GM18873 (cell line): ENCODE data around the gene AGMO.

Experiments
- ATAC-seq: cut with Tn5 transposase; IDR thresholded peaks from one replicate; pipeline ENCODE4 v1.9.1; 2021; ENCODE audit warnings: mild to moderate bottlenecking, moderate library complexity, moderate number of reproducible peaks; ENCODE audit not compliant: unreplicated experiment, low FRiP score

The AGMO gene

DNA sequence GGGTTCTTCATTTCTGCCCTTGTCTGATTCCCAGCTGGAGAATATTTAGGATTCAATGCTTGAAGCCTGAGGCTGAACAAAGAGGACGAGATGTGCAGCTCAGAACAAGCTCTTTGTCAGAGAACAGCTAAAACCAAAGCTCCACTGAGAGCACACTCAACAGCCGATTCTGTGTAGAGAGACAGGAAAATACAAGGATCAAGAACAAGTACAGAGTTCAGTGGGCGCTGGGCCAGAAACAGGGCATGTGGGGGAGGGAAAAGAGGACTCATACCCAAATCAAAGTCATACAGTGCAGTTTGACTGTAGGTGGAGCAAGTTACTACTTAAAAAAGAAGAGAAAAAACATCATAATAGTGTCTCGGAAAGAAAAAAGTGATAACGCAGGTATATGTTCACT is at the start of gene AGMO:
Gene AGMO (minus strand): TSS at position 181 of the 400 bp plus-strand sequence.
- ATAC-seq: no peak

DNA sequence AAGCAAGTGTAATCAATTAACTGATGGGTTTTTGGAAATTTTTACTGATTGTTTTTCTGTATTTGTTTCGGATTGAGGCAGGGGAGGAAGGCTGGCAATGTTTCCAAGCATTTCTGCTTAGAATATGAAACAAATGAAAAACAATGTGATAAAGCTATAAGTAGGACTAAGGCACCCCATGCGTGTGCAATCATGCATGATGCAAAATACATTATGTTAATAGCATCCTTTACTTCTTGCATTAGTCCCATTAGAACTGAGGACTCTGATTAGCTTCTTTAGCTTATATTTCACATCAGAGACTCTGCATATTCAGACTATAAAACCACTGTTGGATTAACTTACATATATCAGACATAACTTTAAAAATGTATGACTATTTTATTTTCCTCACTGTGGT is 48.7 kb upstream of the AGMO start:
- ATAC-seq: no peak

DNA sequence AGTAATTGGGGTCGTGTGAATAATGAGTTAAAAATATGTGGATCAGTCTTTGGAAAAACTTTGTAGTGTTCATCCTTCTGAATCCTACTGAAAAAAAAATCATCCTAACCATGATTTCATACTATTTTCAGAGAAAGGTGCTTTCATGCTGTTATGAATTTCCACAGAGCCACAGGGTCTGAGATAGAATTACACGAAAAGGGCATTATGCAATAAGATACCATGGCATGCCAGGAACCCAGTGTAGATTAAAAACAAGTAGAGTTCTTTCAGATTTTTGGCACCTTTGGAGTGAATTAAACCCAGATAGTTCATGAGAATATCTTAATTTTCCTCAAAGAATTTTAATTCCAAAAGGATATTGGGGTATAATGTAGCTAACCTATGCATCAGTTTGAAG is 47.5 kb upstream of the AGMO start:
- no peak for ATAC-seq

DNA sequence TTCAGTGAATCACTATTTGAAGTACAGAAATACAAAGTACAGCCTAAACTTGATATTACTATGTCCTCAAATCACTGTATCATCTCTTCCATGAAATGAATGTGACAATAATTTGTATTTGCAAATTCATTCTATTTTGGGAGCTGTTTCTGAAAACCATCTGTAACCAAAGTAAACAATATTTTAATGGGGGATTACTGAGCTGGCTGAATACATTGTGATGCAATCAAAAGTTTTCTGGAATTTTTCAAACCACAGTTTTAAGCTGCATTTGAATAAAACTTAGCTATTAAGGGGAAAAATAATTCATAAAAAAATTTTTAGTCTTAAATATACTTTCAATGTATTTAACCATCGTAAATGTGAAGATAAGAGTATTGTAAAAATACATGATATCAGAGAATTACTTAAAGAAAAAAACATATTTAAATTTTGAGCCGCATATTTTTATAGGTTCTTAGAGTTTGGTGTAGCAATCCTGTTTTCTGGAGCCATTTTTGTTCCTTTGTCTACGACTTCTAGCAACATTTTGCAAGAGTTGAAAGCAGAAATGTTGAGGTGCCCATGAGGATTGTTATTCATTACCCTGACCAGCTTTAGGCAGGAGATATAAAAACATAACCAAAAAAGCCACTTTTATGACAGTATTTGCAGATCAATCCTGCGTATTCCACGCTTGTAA is 45.9 kb upstream of the AGMO start:
- ATAC-seq: no peak

DNA sequence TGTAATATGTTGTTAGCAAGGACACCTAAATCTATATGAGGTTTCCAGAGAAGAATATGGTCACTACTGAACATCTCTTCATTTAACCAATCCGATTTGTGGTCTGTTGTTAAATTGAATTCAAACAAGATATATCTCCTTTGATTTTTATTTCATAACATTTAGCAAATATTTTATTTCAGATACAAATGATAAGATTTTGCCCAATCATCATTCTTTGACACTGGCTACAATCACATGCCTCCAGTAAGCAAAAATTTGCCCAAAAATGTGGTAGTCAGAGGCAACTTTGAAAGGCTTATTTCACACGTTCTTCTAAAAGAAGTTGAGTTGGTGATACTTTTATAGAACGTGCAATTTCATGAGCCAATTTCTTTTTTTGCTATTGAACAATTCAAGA is 44.7 kb upstream of the AGMO start:
- no peak for ATAC-seq

DNA sequence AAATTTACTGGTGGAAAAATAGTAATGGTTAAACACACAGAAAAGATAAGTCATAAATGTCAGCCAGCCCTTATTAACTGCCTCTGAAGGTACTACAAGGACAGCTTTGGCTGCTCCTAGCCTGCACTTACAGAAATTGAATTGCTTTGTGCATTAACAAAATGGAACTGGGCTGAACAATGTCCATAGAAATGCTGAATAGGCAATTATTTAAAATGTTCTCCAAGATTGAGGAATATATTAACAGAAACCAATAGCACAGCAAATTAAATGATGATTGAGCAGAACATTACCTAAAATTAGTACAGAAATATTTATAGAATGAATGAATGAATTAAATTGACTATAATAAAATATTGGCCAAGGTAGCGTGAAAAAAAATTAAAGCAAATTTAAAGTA is 42.4 kb upstream of the AGMO start:
- ATAC-seq: no peak

DNA sequence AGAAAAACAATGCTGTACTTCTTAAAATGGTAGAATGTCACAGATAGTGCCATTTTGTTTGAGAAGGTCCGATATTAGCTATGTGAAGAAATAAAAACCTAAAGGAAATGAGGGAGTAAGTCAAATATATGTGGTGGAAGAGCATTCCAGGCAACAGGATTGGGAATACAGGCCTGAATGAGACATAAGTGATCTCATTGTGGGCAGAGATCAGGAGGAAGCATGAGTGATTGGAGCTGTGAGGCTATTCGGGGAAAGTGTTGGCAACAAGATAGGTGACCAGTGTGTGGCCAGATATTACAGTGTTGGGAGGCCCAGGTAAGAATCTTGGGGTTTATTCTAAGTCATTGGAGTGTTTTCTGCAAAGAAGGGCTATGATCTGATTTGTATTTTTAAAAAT is 41.3 kb upstream of the AGMO start:
- no peak for ATAC-seq

DNA sequence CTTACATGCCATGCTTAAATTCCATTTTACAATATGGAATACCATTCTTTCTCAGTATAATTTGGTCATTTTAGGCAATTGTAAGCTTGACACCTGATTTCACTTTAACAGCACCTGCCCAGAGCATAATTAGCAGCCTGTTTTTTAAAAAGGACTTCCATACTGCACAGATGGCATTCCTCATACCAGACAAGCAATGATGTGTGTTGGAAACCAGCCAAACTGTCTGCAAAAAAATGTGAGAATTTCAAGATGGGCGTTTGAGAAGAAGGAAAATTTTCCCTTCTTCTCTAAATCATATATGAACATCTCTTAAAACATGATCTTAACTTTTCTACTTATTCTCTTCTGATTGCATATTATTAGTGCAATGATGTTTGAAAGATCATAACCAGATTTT is 40.4 kb upstream of the AGMO start:
- no peak for ATAC-seq

DNA sequence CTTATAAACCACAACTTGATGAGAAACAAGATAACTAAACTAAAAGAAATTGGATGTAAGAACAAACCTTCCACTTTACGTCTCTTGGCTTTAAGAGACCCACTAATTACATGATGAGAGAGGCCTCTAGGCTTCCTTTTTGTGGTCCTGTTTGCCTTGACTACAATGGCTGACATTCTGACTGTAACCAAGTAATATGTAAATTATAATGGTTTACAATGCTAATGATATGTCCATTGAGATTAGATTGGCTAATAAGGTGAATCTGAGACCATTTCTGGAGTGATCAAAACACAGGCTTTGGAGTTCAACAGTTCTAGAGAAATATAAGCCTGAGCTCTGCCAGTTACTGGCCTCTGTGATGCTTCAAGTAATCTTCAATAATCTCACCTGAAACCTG is 39.4 kb upstream of the AGMO start:
- ATAC-seq: no peak

DNA sequence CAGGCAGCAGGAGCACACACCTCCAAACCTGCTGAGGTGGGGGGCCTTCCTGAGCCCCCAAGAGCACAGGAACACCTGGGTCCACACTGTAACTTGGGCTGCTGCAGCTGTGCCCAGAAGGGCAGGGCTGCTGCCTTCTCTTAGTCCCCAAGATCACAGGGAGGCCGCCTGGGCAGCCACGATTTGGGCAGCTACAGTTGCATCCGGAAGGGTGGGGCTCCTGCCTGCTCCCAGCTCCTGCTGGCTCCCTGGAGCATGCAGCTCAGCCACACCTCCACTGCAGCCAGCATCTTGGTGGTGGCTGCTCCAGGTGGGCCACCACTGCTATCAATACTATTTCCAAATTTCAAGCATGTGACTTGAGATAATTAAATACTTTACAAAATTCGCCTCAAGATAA is 38.5 kb upstream of the AGMO start:
- ATAC-seq: no peak

DNA sequence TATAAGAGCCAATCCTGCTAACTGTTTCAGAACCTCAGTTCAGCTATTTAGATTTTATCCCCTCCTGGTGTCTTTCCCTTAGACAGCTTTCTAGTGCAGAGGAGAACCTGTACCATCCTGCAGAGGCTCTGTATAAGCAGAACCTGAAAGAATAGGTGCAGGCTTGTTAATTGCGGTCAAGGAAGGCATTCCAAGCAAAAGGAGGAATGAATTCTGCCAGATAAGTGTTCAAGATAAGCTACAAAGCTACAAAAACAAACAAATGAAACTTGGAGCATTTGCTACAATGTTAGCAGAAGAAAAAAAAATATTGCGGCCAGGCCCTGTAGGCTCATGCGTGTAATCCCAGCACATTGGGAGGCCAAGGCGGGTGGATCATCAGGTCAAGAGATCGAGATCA is 32.6 kb upstream of the AGMO start:
- no peak for ATAC-seq

DNA sequence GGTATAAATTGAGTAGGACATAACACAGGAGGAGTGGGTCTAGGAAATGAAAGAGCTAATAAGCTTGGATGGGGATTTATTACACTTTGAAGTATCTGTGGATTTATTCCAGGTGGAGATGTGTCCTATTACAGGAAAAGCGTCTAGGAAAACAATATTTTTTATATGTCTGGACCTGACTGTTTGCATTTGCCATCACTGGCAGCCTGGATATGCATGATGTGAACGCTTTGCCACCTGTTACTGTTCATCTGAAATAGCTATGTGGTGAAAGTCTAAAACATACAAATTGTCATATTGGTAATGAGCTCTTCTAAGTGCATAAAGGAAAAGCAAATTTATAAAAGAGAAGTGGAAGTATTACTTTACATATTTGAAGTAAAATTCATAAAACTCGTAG is 31.6 kb upstream of the AGMO start:
- ATAC-seq: no peak

DNA sequence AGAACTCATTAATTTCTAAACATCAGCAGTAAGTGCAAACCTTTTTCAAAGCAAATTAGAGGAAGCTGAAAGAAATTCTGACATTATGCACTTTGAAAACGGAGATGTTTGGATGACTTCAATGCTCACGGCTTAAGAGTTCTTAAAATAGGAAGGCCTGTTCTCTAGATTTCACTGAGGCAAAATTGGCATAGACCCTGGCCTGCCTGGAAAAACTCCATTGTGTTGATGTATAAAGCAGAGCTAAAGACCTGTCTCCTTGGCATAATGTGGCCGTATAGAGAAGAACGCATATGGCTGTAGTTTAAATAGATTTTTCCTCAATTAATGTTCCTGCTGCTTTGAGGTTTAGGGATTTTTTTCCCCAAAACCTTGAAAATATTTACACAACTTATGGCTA is 24.5 kb upstream of the AGMO start:
- no peak for ATAC-seq

DNA sequence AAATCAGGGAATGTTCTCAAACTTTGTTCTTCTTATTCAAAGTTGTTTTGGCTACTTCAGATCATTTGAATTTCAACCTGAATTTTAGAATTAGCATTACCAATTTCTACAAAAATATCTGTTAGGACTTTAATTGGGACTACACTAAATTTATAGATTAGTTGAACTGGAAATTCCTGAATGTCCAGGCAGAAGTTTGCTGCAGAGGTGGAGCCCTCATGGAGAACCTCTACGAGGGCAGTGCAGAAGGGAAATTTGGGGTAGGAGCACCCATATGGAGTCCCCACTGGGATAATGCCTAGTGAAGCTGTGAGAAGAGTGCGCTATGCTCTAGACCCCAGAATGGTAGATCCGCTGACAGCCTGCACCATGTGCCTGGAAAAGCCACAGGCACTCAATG is 22.8 kb upstream of the AGMO start:
- no peak for ATAC-seq

DNA sequence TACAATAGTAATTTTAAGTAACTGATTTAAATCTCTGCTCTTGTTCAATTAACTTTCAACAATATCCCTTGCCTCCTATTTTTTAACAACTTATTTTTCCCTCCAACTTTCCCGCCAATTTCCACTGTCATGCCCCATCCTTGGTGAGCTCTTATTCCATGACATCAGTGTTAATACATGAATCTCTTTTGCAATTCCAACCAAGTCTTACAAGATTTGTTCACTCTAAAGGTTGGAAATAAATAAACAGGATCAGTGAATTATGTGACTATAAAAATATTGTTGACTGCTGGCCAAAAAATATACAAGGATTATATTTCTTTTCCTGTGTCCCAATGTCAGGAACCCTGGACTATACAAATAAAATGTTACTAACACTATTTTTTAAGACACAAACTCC is 21.0 kb upstream of the AGMO start:
- ATAC-seq: no peak

DNA sequence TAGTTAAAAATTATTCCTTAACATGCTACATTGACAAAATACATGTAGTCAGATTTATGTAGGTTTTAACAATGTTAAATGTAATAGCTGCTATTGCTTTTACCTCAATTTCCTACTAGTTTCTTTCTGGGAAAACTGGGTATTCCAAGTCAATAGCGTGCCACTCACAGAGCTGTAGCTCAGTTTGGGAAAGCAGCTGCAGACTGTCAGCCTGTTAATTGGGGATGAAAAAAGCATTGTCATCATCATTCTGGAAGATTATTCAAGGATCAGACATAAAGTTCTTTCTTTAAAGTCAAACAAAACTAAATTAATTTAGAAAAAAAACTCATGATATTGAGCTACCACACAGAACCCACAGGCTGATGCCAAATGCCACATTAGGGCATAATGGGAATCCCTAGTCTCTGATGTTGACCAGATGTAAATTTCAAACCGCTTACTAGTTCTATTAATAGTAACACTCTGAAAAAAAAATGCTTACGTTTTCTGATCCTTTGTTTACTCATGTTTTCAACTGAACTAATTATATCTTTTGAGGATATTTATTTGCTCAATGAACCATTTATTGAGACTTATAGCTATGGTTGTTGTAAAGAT is 19.6 kb upstream of the AGMO start:
- ATAC-seq: no peak

DNA sequence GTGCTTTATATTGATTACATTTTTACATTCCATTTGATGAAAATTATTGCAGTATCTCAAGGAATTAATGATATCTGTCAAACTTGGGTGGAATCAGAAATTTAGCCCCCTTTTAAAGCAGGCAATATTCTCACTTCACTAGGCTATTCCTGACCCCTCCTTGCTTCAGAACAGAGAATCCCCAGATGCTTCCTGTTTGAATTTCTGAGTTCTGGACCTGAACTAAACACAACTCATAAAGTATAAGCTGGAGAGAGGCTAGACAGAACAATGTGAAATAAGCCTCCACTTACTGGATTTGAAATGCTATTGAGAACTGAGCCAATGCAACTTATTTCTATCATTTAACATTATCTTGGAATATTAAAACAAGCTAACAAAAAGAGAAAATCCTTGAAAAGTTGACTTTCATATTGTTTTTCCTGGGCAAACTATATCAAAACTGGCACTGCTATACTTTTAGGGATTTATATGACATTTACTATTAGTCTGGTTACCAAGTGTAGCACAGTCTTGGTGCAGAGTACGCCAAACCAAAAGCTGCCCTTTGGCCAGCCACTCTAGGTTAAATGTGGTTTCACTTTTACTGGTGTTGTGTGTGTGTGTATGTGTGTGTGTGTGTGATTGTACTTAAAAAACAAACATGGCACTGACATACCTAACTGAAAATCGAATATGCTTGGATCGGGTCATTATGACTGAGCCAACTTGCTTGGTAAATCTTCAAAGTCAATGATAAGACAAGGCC is 19.0 kb upstream of the AGMO start:
- no peak for ATAC-seq

DNA sequence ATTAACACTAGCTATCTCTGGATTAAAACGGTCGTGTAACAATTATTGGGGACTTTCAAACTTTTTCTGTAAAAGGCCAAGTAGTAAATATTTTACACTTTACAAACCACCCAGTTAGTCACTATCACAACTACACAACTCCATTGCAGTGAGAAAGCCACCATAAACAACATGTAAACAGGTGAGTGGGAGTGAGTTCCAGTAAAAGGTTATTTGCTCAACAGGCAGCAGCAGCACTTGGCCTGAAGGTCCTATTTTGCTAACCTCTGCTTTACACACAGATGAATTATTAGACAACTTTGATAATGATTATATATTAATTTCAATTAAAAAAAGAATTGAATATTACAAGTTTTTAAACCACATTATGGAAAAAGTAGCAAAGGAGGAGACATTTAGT is 15.8 kb upstream of the AGMO start:
- no peak for ATAC-seq

DNA sequence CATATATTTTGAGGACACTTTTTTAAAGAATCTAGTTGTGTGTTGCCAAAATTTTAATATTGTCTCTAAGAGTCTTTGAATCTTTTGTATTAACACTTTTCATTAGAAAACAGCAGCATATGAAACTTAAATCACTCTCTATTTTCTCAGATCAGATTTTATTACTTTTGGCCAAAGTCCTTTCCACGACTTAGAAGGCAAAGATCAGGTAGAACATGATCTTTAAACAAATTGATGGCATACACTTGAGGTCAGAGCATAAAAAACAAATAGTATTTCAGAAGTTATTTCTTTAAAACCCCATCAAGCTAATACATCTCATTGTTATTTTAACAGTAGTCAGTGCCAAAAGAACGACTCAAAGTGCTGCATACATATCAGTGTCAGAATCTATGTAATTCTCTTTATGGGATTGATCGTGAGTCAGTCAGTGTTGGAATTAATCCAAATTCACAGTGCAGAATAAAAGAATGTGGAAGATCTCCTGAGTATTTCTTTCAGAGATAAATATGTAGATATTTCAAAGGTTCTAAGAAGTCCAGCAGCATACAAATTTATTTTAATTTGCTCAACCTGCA is 9.6 kb upstream of the AGMO start:
- ATAC-seq: no peak

DNA sequence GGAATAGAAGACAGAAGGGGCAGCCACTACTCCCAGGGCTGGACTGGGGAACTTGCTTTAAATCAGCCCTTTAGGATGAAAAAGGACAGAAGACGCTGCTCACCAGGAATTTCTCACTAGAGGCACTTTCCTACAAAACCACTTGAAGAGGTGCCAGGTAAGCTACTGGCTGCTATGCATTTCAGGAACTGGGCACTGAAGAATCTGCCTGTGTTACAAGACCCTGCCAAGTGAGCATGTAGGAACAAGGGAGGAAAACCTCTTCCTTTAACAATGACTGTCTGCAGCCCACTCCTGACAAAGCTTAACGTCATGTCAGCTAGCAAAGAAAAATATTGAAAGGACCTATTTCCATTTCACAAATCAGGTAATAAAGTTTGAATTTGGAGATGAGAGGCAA is 5.8 kb upstream of the AGMO start:
- ATAC-seq: no peak

DNA sequence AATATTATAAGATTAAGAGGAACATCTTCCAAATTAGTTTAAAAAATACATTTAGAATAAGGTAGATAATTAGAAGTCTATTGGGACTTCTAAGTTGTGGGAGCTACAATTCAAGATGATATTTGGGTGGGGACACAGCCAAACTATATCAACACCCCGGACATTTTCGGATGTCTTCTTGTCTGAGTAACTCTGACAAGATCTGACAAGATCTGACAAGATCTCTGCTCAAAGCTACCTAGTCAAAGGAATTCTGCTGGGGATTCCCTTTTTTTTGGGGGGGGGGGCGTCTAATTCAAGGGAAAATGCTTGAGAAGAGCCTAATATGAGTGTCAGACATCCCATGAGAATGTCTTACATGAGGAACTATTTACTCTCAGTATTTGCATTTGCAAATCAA is 5.2 kb upstream of the AGMO start:
- ATAC-seq: no peak

DNA sequence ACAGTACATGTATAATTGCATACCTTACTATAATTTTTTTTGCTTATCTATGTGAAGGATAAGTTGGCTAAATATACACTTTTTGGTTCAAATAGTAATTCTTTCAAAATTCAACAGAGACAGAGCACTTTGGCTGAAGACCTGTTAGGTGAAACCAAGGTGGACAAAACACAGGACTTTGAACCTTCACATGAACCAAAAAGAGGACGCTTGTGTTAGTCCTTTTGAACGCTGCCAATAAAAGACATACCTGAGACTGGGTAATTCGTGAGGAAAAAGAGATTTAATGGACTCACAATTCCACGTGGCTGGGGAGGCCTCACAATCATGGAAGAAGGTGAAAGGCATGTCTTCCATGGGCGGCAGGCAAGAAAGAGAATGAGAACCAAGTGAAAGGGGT is 4.7 kb upstream of the AGMO start:
- no peak for ATAC-seq
